ENCODE data around the gene ABCA3.
A peak's percentile ranks its signal among the peaks of the same experiment; 100 is the strongest.
"Not testable (repeated sequence)": the region's sequence is repeated elsewhere in the genome, so short reads cannot be mapped to it uniquely, and the experiment has no call there.

Gene ABCA3

GRCh38 chr16:2278956-2279800 lies 61.4 kb downstream of the ABCA3 start:
- DNase-seq (ENCODE audit: low spot score): no peak

GRCh38 chr16:2278272-2278608 lies 62.3 kb downstream of the ABCA3 start:
- no peak for DNase-seq (ENCODE audit: low spot score)

- no peak for DNase-seq (ENCODE audit: low spot score)
Measured at GRCh38 chr16:2277466-2278271, 62.9 kb downstream of the ABCA3 start.

- no peak for DNase-seq (ENCODE audit: low spot score)
Measured at GRCh38 chr16:2276368-2277195, 63.9 kb downstream of the ABCA3 start.

GRCh38 chr16:2275476-2276367 lies 64.8 kb downstream of the ABCA3 start:
- DNase-seq (ENCODE audit: low spot score): no peak

- DNase-seq (ENCODE audit: low spot score): no peak
Measured at GRCh38 chr16:2273931-2274330, 66.6 kb downstream of the ABCA3 start.

- DNase-seq (ENCODE audit: low spot score): peak; percentile 60
Measured at GRCh38 chr16:2273484-2273883, 67.0 kb downstream of the ABCA3 start.

- no peak for DNase-seq (ENCODE audit: low spot score)
Measured at GRCh38 chr16:2271848-2272461, 68.6 kb downstream of the ABCA3 start.

- DNase-seq (ENCODE audit: low spot score): no peak
Measured at GRCh38 chr16:2270588-2271470, 69.7 kb downstream of the ABCA3 start.

GRCh38 chr16:2270070-2270462 lies 70.5 kb downstream of the ABCA3 start:
- no peak for DNase-seq (ENCODE audit: low spot score)

- DNase-seq (ENCODE audit: low spot score): peak; percentile 92
Measured at GRCh38 chr16:2267913-2268666, 72.4 kb downstream of the ABCA3 start, which contains the start of gene RNPS1. TSS of gene RNPS1 (minus strand) at chr16:2268126. CDS start at chr16:2264643, 3,483 bp downstream.

- not testable (repeated sequence) for DNase-seq (ENCODE audit: low spot score)
Measured at GRCh38 chr16:2267505-2267912, 73.0 kb downstream of the ABCA3 start.

GRCh38 chr16:2266887-2267286 lies 73.6 kb downstream of the ABCA3 start:
- DNase-seq (ENCODE audit: low spot score): not testable (repeated sequence)

- not testable (repeated sequence) for DNase-seq (ENCODE audit: low spot score)
Measured at GRCh38 chr16:2263026-2263425, 77.5 kb downstream of the ABCA3 start.

GRCh38 chr16:2260250-2260649 lies 80.3 kb downstream of the ABCA3 start:
- DNase-seq (ENCODE audit: low spot score): no peak

GRCh38 chr16:2258530-2258929 lies 82.0 kb downstream of the ABCA3 start:
- DNase-seq (ENCODE audit: low spot score): not testable (repeated sequence)

GRCh38 chr16:2257726-2258125 lies 82.8 kb downstream of the ABCA3 start:
- DNase-seq (ENCODE audit: low spot score): no peak

GRCh38 chr16:2256531-2257140 lies 83.9 kb downstream of the ABCA3 start:
- DNase-seq (ENCODE audit: low spot score): no peak

All from cerebellar cortex (tissue), 1 donor.